CD4-positive, alpha-beta memory T cell (primary cell): ENCODE data around the gene NR3C1. TPM values are rescaled to one million over a fixed set of nuclear protein-coding genes. Genes with fewer than 3 reads are reported as not detected.

ENCODE experiments used
- CTCF ChIA-PET: fragments of 350-600 bp; sonication (Branson Sonifier 250); formaldehyde crosslinking; loops from one replicate; lab custom pipeline; 2021; ENCODE audit warnings: inconsistent platforms; ENCODE audit not compliant: partially characterized antibody; lab: Charles Lee
- POLR2A ChIA-PET: fragments of 350-600 bp; sonication (Branson Sonifier 250); formaldehyde crosslinking; loops from one replicate; lab custom pipeline; 2021; ENCODE audit not compliant: partially characterized antibody; lab: Charles Lee
- DNase-seq, 5 donors: peaks; one replicate each; pipeline versions ENCODE4 v3.0.0 to v3.0.0-alpha.2; 2020 to 2022; ENCODE audit warnings: mixed read lengths in 1 of 5
- H3K27ac ChIP-seq: one replicate; pipeline ENCODE4 v1.7.0; 2013; ENCODE audit warnings: low read depth, low read length
- H3K27me3 ChIP-seq: 2 replicates; pipeline ENCODE4 v1.7.0; 2013; ENCODE audit warnings: mild to moderate bottlenecking, low read length, moderate library complexity; ENCODE audit not compliant: insufficient read depth
- H3K36me3 ChIP-seq: 2 replicates; pipeline ENCODE4 v1.7.0; 2013; ENCODE audit warnings: mild to moderate bottlenecking, low read length, moderate library complexity; ENCODE audit not compliant: insufficient read depth
- H3K4me1 ChIP-seq: 2 replicates; pipeline ENCODE4 v1.7.0; 2013; ENCODE audit warnings: mild to moderate bottlenecking, low read length, moderate library complexity; ENCODE audit not compliant: insufficient read depth
- H3K4me3 ChIP-seq, 2 donors: one replicate each; pipeline ENCODE4 v1.7.0; 2013; ENCODE audit warnings: low read length in 2 of 2, mild to moderate bottlenecking in 1 of 2
- H3K9me3 ChIP-seq, 2 donors: one replicate each; pipeline ENCODE4 v1.7.0; 2013; ENCODE audit warnings: low read length in 2 of 2, control low read depth in 1 of 2; ENCODE audit not compliant: control insufficient read depth in 1 of 2
- H3K27ac Mint-ChIP-seq, 7 donors: one replicate each; pipeline ENCODE4 v1.8.0; 2020 to 2021; ENCODE audit warnings: mixed read lengths in 7 of 7, mild to moderate bottlenecking in 6 of 7, inconsistent platforms in 3 of 7, moderate library complexity in 3 of 7
- H3K27me3 Mint-ChIP-seq, 2 donors: one replicate each; pipeline ENCODE4 v1.8.0; 2020 to 2021; ENCODE audit warnings: mixed read lengths in 2 of 2
- H3K36me3 Mint-ChIP-seq, 2 donors: one replicate each; pipeline ENCODE4 v1.8.0; 2020 to 2021; ENCODE audit warnings: mixed read lengths in 2 of 2, inconsistent platforms in 1 of 2, mild to moderate bottlenecking in 1 of 2
- H3K4me1 Mint-ChIP-seq, 4 donors: one replicate each; pipeline ENCODE4 v1.8.0; 2020 to 2021; ENCODE audit warnings: mixed read lengths in 4 of 4, mild to moderate bottlenecking in 1 of 4
- H3K4me3 Mint-ChIP-seq, 8 donors: one replicate each; pipeline ENCODE4 v1.8.0; 2020 to 2021; ENCODE audit warnings: mixed read lengths in 8 of 8, mild to moderate bottlenecking in 7 of 8, moderate library complexity in 6 of 8, inconsistent platforms in 3 of 8
- H3K9me3 Mint-ChIP-seq, 8 donors: one replicate each; pipeline ENCODE4 v1.8.0; 2020 to 2021; ENCODE audit warnings: mixed read lengths in 8 of 8, mild to moderate bottlenecking in 5 of 8, inconsistent platforms in 3 of 8, moderate library complexity in 1 of 8
- intact Hi-C: fragments of 100-400 bp; cut with micrococcal nuclease; formaldehyde crosslinking; loops from one replicate; pipeline ENCODE4 v1.15.1; 2023
- polyA plus RNA-seq, 2 donors: library from polyadenylated mRNA; unstranded; fragments of 300-500 nt; fragmentation: Illumina TruSeq; gene quantifications; one replicate each; pipeline ENCODE4 v1.2.3, GENCODE V29; 2021
- total RNA-seq, 2 experiments: library from RNA; stranded (reverse); gene quantifications; one replicate each; pipeline ENCODE4 v1.2.3, GENCODE V29; 2021

Gene NR3C1
- total and polyA plus RNA-seq, 4 experiments from 2014 or later, result 92.0 to 164 (median 143) TPM

GRCh38 chr5:143229426-143229895 is 174.0 kb downstream of the NR3C1 start:
- ChIA-PET CTCF (interaction anchor here (1.3 kb wide), 1 partner anchor 9 kb away, joined by 3 read pairs; no protein-coding TSS in a partner anchor), POLR2A (interaction anchor here (1.0 to 3.2 kb wide), 6 partner anchors 9 to 1266 kb away, joined by 3 to 15 read pairs (median 4); no protein-coding TSS in a partner anchor)
- no peaks in the 10 kb centered on the region for H3K9me3 Mint-ChIP-seq
- H3K36me3 ChIP-seq, result no peaks in the 10 kb centered on the region
- no peaks in the 10 kb centered on the region for H3K27me3 ChIP-seq
- peak overlapping the region in 1 of 2 donors; percentile 31 for H3K4me3 ChIP-seq
- H3K27ac Mint-ChIP-seq, result peak overlapping the region; percentile 69 to 97 (median 88)
- peak overlapping the region; percentile 57 for H3K27ac ChIP-seq
- peaks cover 0 to 3% of the 10 kb centered on the region in 2 donors for H3K36me3 Mint-ChIP-seq
- H3K4me1 Mint-ChIP-seq, result peaks cover 18 to 41% (median 35%) of the 10 kb centered on the region in 4 donors
- H3K9me3 ChIP-seq, result no peaks in the 10 kb centered on the region
- peak in 2 of 5 donors; percentile 3 to 63 for DNase-seq
- H3K4me1 ChIP-seq, result peaks cover 30% of the 10 kb centered on the region
- H3K4me3 Mint-ChIP-seq, result peak overlapping the region; percentile 60 to 81 (median 79)
- no peaks in the 10 kb centered on the region for H3K27me3 Mint-ChIP-seq
- intact Hi-C loops, result loop anchor here (10.0 kb wide), 1 partner anchor 595 kb away; no protein-coding TSS in a partner anchor

GRCh38 chr5:143228597-143229293 is 174.7 kb downstream of the NR3C1 start:
- CTCF ChIA-PET, result interaction anchor here (0.9 to 1.3 kb wide), 3 partner anchors 9 to 176 kb away, joined by 3 read pairs; no protein-coding TSS in a partner anchor
- Histone ChIP-seq H3K27ac (peak overlapping the region; percentile 57), H3K9me3 (no peaks in the 10 kb centered on the region), H3K4me1 (peaks cover 37% of the 10 kb centered on the region), H3K27me3 (no peaks in the 10 kb centered on the region), H3K4me3 (no peak overlapping the region), H3K36me3 (no peaks in the 10 kb centered on the region)
- H3K4me1 Mint-ChIP-seq, result peaks cover 19 to 48% (median 40%) of the 10 kb centered on the region in 4 donors
- POLR2A ChIA-PET, result interaction anchor here (1.0 to 3.2 kb wide), 5 partner anchors 8 to 1265 kb away, joined by 3 to 15 read pairs (median 4); no protein-coding TSS in a partner anchor
- H3K36me3 Mint-ChIP-seq, result peaks cover 0 to 10% of the 10 kb centered on the region in 2 donors
- peak overlapping the region in 5 of 8 donors; percentile 44 to 81 (median 79) for H3K4me3 Mint-ChIP-seq
- intact Hi-C loops, result loop anchor here (10.0 kb wide), 1 partner anchor 596 kb away; no protein-coding TSS in a partner anchor
- peak overlapping the region; percentile 38 to 97 (median 81) for H3K27ac Mint-ChIP-seq
- DNase-seq, result peak in 2 of 5 donors; percentile 12 to 26
- H3K9me3 Mint-ChIP-seq, result no peaks in the 10 kb centered on the region
- H3K27me3 Mint-ChIP-seq, result no peaks in the 10 kb centered on the region
